Smooth muscle cell of the brain vasculature (primary cell): ENCODE results near the gene PEMT.
A peak's percentile ranks its signal among the peaks of the same experiment; 100 is the strongest.
"Not testable (repeated sequence)": the region's sequence is repeated elsewhere in the genome, so short reads cannot be mapped to it uniquely, and the experiment has no call there.

Experiments
- DNase-seq: peaks from one replicate; pipeline ENCODE4 v3.0.0-alpha.2; 2012; ENCODE audit warnings: low read depth, low spot score

The PEMT gene

DNA sequence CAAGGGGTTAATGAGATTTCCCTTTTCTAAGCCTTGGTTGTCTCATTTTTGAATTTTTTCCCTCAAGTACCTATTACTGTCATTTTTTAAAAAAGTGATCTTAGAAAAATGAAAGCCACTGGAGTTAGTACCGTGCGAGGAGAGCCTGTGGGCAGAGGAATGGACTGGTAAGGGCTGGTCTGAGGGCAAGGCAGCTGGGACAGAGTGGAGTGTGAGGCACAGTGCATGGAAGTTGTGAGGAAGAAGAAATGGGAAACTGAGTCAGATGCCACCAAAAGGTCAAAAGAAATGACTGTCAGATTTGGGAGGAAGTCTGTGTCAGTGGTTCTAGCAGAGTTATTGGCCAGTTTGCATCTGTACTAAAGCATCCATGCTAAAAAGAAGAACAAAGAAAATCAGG is 103.5 kb downstream of the PEMT start:
- DNase-seq: no peak

GRCh38 chr17:17486416-17486815 is 105.1 kb downstream of the PEMT start:
- not testable (repeated sequence) for DNase-seq

DNA sequence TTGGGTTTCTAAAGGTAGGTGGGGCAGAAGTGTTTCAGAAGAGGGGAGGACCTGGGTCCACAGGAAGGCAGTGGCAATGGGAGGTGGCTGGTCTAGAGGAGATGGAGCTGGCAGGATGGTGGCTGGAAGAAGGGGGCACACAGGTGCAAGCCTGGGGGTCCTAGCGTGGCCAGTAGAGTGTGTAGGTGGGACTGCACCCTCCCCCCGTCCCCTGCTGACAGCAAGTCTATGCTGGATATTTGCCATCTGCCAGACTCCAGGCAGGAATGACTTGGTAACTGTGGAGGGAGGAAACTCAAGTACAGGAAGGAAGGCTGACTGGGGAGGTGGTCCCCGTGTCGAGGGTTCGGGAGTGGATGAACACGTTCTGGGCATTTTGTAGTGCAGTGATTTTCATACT is 106.1 kb downstream of the PEMT start:
- no peak for DNase-seq

GRCh38 chr17:17484451-17484899 is 107.0 kb downstream of the PEMT start:
- DNase-seq: no peak

DNA sequence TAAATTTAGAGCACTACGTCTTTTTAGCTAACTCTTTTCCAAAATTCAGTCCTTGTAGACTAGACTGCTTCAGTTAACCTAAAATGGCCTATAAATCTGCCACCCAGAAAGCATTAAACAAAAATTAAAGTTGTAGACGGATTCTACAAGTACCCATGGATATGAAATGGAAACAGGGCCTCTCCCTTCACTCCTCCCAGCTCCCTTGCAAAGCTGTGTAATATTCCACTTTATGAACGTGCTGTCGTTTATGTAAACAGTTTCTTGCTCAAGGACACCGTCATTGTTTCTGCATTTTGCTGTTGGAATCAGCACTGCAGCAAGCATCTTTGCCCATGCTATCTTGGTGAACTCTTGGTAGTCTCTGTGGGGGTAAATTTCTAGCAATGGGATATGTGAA is 109.6 kb downstream of the PEMT start:
- no peak for DNase-seq

GRCh38 chr17:17480593-17481148 is 110.8 kb downstream of the PEMT start:
- DNase-seq: no peak

DNA sequence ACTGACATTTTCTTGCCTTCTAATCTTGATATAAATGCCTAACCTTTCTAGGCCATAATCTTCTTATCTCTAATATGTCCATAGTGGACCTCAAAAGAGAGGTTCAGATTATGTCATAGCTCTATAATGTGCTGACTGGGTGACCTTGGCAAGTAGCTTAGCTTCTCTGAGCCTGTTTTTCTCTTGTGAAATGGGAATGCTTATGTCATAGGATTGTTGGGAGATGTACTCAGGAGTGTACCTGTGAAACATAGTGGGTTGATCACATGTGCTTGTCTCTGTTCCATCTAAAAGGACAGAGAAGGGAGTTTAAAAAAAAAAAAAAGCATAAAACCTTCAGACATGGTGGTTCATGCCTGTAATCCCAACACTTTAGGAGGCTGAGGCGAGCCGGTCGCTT is 112.3 kb downstream of the PEMT start:
- no peak for DNase-seq

DNA sequence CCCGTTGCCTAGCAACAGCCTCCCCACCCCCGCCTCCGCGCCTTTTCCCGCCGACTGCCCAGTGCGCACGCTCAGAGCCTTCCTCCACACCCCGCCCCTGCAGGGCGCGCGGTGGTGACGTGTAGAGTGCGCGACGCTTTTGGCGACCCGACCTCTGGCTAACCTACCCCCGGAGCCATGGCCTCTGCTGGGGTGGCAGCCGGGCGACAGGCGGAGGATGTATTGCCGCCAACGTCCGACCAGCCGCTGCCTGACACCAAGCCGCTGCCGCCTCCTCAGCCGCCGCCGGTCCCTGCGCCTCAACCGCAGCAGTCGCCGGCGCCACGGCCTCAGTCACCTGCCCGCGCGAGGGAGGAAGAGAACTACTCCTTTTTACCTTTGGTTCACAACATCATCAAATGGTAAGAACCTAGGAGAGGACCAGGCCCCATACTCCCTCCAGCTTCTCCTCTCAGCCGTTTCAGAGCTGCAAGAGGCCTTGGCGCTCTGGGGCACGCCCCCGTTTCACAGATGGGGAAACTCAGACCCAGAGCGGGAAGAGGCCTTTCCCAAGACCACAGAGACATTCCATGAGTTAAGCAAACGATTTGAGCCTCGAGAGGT is 114.5 kb downstream of the PEMT start, which contains the start of gene MED9:
MED9 (plus strand) TSS at position 136 of the 603 bp plus-strand sequence; CDS start at position 178, 42 bp downstream.
- DNase-seq: peak; percentile 67

DNA sequence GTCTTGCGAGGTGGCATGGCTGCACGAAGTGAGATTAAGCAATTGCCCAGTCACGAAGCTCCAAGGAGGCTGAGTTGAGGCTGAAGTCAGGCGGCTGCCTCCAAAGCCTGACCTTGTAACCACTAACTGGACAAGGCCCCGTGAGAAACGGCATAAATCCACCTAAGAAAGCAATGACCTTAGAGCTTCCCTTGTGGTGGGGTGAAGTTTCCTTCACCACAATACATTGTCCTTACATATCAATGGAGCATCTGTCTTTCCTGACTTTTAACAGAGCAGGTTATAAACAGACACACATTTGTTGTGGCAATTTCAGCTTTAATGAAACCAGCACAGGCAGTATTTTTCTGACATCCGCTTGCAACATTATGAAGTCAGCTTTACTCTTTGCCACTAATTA is 117.2 kb downstream of the PEMT start:
- DNase-seq: no peak

- DNase-seq: no peak
Observed at GRCh38 chr17:17472333-17472920, 119.1 kb downstream of the PEMT start.

- no peak for DNase-seq
Observed at GRCh38 chr17:17469996-17470395, 121.5 kb downstream of the PEMT start.

GRCh38 chr17:17469358-17469757 is 122.2 kb downstream of the PEMT start:
- no peak for DNase-seq

- no peak for DNase-seq
Observed at GRCh38 chr17:17468217-17469010, 123.1 kb downstream of the PEMT start.

DNA sequence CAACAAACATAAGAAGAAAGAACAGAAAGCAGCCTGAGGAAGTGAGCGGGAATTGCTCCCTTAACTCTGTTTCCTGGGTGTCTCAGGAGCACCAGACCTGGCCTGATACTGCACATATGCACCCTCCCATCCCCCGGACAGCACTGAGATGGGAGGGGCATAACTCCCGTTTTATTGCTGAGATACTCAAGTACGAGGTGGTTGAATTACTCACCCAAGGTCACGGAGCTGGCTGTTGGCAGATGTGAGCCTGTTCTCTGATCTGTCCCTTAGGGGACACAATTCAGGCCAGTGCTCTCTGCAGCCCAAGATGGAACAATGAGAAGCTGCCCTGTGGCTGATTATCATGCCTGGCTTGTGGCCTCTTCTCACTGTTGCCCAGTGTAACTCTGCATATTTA is 123.8 kb downstream of the PEMT start:
- no peak for DNase-seq

DNA sequence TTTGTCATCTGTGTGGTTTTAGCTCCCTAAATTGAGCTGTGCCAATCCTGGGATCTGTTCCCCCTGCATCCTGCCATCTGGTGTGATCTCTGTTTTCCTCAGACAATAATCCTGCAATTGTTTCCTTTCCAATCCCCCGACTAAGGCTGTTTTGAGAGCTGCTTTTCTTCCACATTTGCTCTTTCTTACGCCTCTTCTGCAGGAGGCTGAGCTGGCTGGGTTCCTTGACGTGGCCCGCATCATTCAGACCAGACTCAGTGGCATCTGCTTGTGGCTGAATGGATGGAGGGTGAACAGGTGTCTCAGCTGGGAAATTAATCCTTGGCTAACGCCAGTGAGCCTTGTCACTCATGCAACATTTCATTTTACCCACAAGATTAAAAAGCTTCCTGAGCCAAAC is 124.5 kb downstream of the PEMT start:
- DNase-seq: no peak

GRCh38 chr17:17466511-17466910 is 125.0 kb downstream of the PEMT start:
- DNase-seq: no peak

GRCh38 chr17:17465878-17466277 is 125.6 kb downstream of the PEMT start:
- DNase-seq: not testable (repeated sequence)

DNA sequence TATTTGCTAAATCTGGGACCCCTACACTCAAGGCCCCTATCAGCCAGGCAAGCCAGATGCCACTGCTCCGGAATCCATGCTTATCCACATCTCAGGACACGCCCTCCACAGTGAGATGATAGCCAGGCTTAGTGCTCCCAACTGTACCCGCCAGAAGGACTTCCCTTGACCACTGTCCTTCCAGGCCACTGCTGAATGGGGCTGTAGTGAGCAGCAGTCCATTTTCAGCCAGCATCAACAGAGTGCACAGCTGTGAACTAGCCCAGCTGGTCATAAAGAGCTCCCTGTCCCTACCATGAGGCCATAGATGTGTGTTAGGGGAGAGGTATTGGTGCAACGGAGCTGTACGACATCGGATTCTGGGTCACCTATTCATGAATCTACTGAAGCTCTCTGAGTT is 127.7 kb downstream of the PEMT start:
- DNase-seq: no peak

GRCh38 chr17:17462048-17462824 is 129.3 kb downstream of the PEMT start:
- no peak for DNase-seq

GRCh38 chr17:17460038-17460437 is 131.5 kb downstream of the PEMT start:
- DNase-seq: no peak

- DNase-seq: no peak
Observed at GRCh38 chr17:17457680-17458079, 133.8 kb downstream of the PEMT start.

GRCh38 chr17:17456251-17456650 is 135.3 kb downstream of the PEMT start:
- no peak for DNase-seq
